NCI-H460 (cell line): Measurements from ENCODE around the gene SBF2. TPM values are rescaled to one million over a fixed set of nuclear protein-coding genes. Genes with fewer than 3 reads are reported as not detected.
"Not testable (repeated sequence)": the region's sequence is repeated elsewhere in the genome, so short reads cannot be mapped to it uniquely, and the experiment has no call there.

Experiments
- DNase-seq: peaks from one replicate; pipeline ENCODE4 v3.0.0-alpha.2; 2016; ENCODE audit warnings: low read depth; ENCODE audit errors: extremely low read depth
- total RNA-seq: library from RNA; depleted of rRNA; stranded (reverse); fragments of >200 nt; shearing (Covaris generic); gene quantifications from 2 replicates; pipeline ENCODE4 v1.2.3, GENCODE V29; 2014

Gene SBF2
- total RNA-seq, 1 experiment from 2014 or later, result 27.2 TPM

- no peak for DNase-seq
These were observed 217.4 kb downstream of the SBF2 start for GRCh38 chr11:10076458-10077141.

- DNase-seq, result no peak
These were observed 218.9 kb downstream of the SBF2 start for GRCh38 chr11:10075141-10075540.

- DNase-seq, result no peak
These were observed 221.2 kb downstream of the SBF2 start for GRCh38 chr11:10072841-10073240.

- no peak for DNase-seq
These were observed 221.9 kb downstream of the SBF2 start for GRCh38 chr11:10072142-10072541.

GRCh38 chr11:10067629-10068300, 226.3 kb downstream of the SBF2 start:
- no peak for DNase-seq

- DNase-seq, result no peak
These were observed 227.6 kb downstream of the SBF2 start for GRCh38 chr11:10066441-10066840.

GRCh38 chr11:10064828-10065227, 229.2 kb downstream of the SBF2 start:
- no peak for DNase-seq

GRCh38 chr11:10058356-10058755, 235.7 kb downstream of the SBF2 start:
- DNase-seq, result no peak

- no peak for DNase-seq
These were observed 242.0 kb downstream of the SBF2 start for GRCh38 chr11:10051868-10052586.

GRCh38 chr11:10050561-10050960, 243.5 kb downstream of the SBF2 start:
- no peak for DNase-seq

GRCh38 chr11:10049756-10050155, 244.3 kb downstream of the SBF2 start:
- DNase-seq, result no peak

GRCh38 chr11:10048350-10048749, 245.7 kb downstream of the SBF2 start:
- DNase-seq, result no peak

GRCh38 chr11:10044618-10045017, 249.4 kb downstream of the SBF2 start:
- no peak for DNase-seq

GRCh38 chr11:10042699-10043098, 251.3 kb downstream of the SBF2 start:
- no peak for DNase-seq

GRCh38 chr11:10041748-10042446, 252.1 kb downstream of the SBF2 start:
- no peak for DNase-seq

GRCh38 chr11:10041332-10041731, 252.7 kb downstream of the SBF2 start:
- no peak for DNase-seq

GRCh38 chr11:10038521-10039302, 255.3 kb downstream of the SBF2 start:
- no peak for DNase-seq

GRCh38 chr11:10035932-10036331, 258.1 kb downstream of the SBF2 start:
- DNase-seq, result not testable (repeated sequence)

- no peak for DNase-seq
These were observed 261.1 kb downstream of the SBF2 start for GRCh38 chr11:10032935-10033334.

GRCh38 chr11:10030122-10030490, 263.9 kb downstream of the SBF2 start:
- no peak for DNase-seq
